SK-N-SH (cell line): ENCODE measurements around the gene KIF5B.

Experiments used
- CTCF ChIP-seq: fragments of 200-600 bp; sonication (generic); IDR thresholded peaks from 2 replicates; pipeline ENCODE4 v1.6.1; 2017; ENCODE audit warnings: antibody characterized with exemption, mild to moderate bottlenecking, moderate library complexity
- GABPA ChIP-seq: IDR thresholded peaks from 2 replicates; pipeline ENCODE4 v1.4.0; 2012; ENCODE audit warnings: low read depth, mild to moderate bottlenecking
- MAX ChIP-seq: IDR thresholded peaks from 2 replicates; pipeline ENCODE4 v1.4.0; 2012; ENCODE audit warnings: low read depth
- POLR2AphosphoS5 ChIP-seq: IDR thresholded peaks from 2 replicates; pipeline ENCODE4 v1.6.1; 2012; ENCODE audit warnings: low read depth, low read length
- RXRA ChIP-seq: IDR thresholded peaks from 2 replicates; pipeline ENCODE4 v1.4.0; 2012; ENCODE audit warnings: low read depth, mild to moderate bottlenecking, borderline replicate concordance
- SIN3A ChIP-seq: IDR thresholded peaks from 2 replicates; pipeline ENCODE4 v1.6.1; 2012; ENCODE audit warnings: low read depth, mild to moderate bottlenecking, low read length, moderate library complexity, borderline replicate concordance
- YY1 ChIP-seq: IDR thresholded peaks from 2 replicates; pipeline ENCODE4 v1.4.0; 2012; ENCODE audit warnings: low read depth, mild to moderate bottlenecking

GRCh38 chr10:31980471-31980870 lies 75.8 kb downstream of the KIF5B start:
- TF ChIP-seq GABPA (no peak), YY1 (no peak), POLR2AphosphoS5 (no peak), MAX (no peak), RXRA (no peak), CTCF (no peak), SIN3A (no peak)
